ENCODE results near the gene HHEX. TPM values are rescaled to one million over a fixed set of nuclear protein-coding genes. Genes with fewer than 3 reads are reported as not detected.

HHEX gene
- total RNA-seq, 1 experiment from 2014 or later, result 0.19 TPM

DNA sequence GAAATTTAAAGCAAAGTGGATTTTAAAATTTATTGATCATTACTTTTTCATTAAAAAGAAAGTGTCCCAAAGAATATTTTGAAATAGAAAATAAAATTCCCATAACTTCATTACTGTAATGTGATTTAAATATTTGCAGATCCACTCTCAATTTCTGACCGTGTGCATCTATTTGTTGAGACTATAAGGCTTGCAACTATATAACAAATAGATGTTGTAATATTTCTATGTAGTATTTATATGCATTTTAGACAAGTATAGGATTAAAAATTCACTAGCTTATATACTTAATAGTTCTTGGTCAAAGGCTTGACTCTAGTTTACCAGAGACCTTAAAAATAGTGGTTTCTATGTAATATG lies 3.8 kb downstream of the HHEX start:
- Mint-ChIP-seq H3K4me1 (ENCODE audit: insufficient read depth, unreplicated experiment) (no peaks in the 10 kb centered on the region), H3K36me3 (ENCODE audit: insufficient read depth, unreplicated experiment) (no peaks in the 10 kb centered on the region), H3K27ac (ENCODE audit: low read depth, unreplicated experiment) (no peak overlapping the region), H3K9me3 (ENCODE audit: unreplicated experiment) (no peaks in the 10 kb centered on the region), H3K4me3 (ENCODE audit: unreplicated experiment) (no peak overlapping the region), H3K27me3 (ENCODE audit: insufficient read depth, unreplicated experiment) (no peaks in the 10 kb centered on the region)
- POLR2A ChIA-PET, result interaction anchor here (0.6 to 0.7 kb wide), 2 partner anchors 8 to 78 kb away, joined by 3 read pairs; no protein-coding TSS in a partner anchor
- TF ChIP-seq, protein P1, sequence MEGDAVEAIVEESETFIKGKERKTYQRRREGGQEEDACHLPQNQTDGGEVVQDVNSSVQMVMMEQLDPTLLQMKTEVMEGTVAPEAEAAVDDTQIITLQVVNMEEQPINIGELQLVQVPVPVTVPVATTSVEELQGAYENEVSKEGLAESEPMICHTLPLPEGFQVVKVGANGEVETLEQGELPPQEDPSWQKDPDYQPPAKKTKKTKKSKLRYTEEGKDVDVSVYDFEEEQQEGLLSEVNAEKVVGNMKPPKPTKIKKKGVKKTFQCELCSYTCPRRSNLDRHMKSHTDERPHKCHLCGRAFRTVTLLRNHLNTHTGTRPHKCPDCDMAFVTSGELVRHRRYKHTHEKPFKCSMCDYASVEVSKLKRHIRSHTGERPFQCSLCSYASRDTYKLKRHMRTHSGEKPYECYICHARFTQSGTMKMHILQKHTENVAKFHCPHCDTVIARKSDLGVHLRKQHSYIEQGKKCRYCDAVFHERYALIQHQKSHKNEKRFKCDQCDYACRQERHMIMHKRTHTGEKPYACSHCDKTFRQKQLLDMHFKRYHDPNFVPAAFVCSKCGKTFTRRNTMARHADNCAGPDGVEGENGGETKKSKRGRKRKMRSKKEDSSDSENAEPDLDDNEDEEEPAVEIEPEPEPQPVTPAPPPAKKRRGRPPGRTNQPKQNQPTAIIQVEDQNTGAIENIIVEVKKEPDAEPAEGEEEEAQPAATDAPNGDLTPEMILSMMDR (IDR thresholded peaks at IDR 0.05; ENCODE audit: unreplicated experiment), result no peak
- no TSS peak for BruUV-seq (replicated peaks)
- no peak for DNase-seq (ENCODE audit: unreplicated experiment)
- CTCF ChIA-PET, result no interaction called here
- intact Hi-C loops (cut with micrococcal nuclease), result no loop called here

DNA sequence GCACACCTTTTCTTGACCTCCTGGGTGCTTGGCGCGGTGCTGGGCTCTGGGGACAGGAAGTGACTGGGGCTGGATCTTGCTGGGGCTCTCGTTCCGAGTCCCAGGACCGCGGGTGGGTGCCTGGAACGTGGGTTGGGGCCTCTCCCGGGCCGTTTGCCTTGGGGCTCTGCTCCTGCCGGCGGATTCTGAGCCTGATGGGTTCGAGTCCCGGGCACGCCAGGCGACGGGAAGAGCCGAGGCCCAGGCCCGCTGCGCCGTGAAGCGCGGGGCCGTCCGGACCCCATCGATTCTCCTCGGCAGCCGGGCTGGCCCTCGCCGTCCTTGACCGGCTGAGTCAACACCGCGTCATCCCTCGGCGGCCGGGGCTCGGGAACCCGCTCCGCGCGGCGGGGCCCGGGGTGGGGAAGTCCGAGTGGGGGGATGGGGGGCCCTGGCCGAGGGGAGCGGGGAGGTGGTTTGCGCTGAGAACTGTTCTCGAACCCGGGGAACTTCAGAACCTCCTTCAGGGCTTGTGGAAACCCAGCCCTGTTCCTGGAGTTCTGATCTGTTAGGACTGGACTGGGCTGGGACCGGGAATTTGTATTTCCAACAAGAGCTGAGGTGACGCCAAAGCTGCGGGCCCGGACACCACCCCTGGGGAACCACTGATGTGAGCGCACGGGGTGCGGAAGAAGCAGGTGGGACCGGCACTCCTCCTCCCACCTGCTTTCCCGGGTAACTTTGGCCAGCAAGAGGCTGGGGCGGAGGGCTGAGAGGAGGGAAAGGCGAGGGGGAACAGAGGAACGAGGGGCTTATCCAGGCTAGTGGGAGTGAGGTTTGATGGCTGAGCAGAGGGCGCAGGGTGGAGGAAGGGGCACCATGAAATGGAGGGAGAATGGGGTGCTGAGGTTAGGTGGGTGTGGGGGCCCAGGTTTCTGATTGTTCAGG lies 6.2 kb downstream of the HHEX start:
- BruUV-seq (replicated peaks), result no TSS peak
- no peaks in the 10 kb centered on the region for H3K36me3 Mint-ChIP-seq (ENCODE audit: insufficient read depth, unreplicated experiment)
- H3K27ac Mint-ChIP-seq (ENCODE audit: low read depth, unreplicated experiment), result no peak overlapping the region
- intact Hi-C loops (cut with micrococcal nuclease), result no loop called here
- POLR2A ChIA-PET, result no interaction called here
- DNase-seq (ENCODE audit: unreplicated experiment), result no peak
- CTCF ChIA-PET, result no interaction called here
- H3K4me3 Mint-ChIP-seq (ENCODE audit: unreplicated experiment), result no peak overlapping the region
- TF ChIP-seq, protein P1 (IDR thresholded peaks at IDR 0.05; ENCODE audit: unreplicated experiment), result no peak
- H3K27me3 Mint-ChIP-seq (ENCODE audit: insufficient read depth, unreplicated experiment), result no peaks in the 10 kb centered on the region
- no peaks in the 10 kb centered on the region for H3K9me3 Mint-ChIP-seq (ENCODE audit: unreplicated experiment)
- H3K4me1 Mint-ChIP-seq (ENCODE audit: insufficient read depth, unreplicated experiment), result no peaks in the 10 kb centered on the region

DNA sequence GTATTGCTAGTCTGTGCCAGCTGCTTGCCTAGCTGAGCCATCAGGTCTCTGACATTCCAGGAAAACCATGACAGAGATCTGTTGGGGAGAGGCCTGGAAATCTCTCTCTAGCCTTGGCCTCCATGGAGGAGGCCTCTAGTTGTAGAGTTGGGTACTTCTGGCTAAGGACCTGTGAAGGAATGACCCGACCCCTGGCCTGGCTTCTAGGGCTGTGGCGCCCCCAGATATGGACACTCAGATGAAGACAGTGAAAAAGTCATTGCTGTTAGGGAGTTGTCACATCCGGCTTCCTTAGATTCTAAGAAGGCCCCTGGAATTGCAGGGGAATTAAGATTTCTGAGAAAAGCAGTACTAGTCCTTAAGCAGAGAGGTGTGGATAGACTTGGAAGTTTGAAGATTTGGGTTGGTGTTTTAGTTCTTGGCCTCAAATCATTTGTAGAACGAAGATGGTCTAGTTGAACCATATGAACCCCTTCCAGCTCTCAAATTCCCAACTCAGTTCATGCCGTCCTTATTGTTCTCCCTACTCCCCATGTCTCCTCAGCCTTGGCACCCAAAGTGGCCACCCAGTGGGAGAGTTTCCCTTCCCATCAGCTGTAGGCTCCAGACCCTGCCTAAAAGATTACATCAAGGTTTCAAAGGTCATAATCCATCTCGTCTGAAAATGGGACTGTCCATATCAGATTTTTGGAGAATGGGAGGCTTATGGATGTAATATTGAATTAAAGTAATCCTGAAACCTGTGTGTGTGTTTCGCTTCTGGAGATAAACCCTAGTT lies 7.0 kb downstream of the HHEX start:
- Mint-ChIP-seq H3K4me1 (ENCODE audit: insufficient read depth, unreplicated experiment) (no peaks in the 10 kb centered on the region), H3K27ac (ENCODE audit: low read depth, unreplicated experiment) (no peak overlapping the region), H3K27me3 (ENCODE audit: insufficient read depth, unreplicated experiment) (no peaks in the 10 kb centered on the region), H3K36me3 (ENCODE audit: insufficient read depth, unreplicated experiment) (no peaks in the 10 kb centered on the region), H3K4me3 (ENCODE audit: unreplicated experiment) (no peak overlapping the region), H3K9me3 (ENCODE audit: unreplicated experiment) (no peaks in the 10 kb centered on the region)
- POLR2A ChIA-PET, result interaction anchor here (0.7 kb wide), 1 partner anchor 129 kb away, joined by 3 read pairs; no protein-coding TSS in a partner anchor
- DNase-seq (ENCODE audit: unreplicated experiment), result no peak
- TF ChIP-seq, protein P1 (IDR thresholded peaks at IDR 0.05; ENCODE audit: unreplicated experiment), result no peak
- BruUV-seq (replicated peaks), result no TSS peak
- CTCF ChIA-PET, result interaction anchor here (0.6 kb wide), 1 partner anchor 13 kb away, joined by 3 read pairs; no protein-coding TSS in a partner anchor
- intact Hi-C loops (cut with micrococcal nuclease), result no loop called here
